Activated T-cell treated with anti-CD3 and anti-CD28 coated beads for 24 hours (primary cell): ENCODE results near the gene BAD.

Source experiments
- DNase-seq: peaks from one replicate; pipeline ENCODE4 v3.0.0-alpha.2; 2020; ENCODE audit warnings: low read depth

Gene BAD

DNA sequence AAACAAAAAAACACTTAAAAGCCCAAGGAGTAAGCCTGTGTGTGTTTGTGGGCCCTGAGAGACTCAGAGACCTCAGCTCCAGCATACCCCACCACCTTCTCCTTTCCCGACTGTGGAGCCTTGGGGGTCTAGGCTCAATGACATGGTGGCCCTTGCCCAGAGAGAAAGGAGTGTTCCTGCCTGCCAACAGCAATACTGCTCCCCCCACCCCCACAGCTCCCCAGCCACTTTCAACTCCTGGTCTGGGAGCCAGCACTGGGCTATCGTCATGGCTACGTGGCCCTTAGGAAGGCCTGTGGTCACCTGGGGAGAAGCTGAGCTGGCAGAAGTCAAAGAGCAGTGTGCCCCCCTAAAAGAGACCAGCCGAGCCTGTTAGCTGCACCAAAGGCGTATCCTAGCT is 40.4 kb downstream of the BAD start:
- DNase-seq = no peak

DNA sequence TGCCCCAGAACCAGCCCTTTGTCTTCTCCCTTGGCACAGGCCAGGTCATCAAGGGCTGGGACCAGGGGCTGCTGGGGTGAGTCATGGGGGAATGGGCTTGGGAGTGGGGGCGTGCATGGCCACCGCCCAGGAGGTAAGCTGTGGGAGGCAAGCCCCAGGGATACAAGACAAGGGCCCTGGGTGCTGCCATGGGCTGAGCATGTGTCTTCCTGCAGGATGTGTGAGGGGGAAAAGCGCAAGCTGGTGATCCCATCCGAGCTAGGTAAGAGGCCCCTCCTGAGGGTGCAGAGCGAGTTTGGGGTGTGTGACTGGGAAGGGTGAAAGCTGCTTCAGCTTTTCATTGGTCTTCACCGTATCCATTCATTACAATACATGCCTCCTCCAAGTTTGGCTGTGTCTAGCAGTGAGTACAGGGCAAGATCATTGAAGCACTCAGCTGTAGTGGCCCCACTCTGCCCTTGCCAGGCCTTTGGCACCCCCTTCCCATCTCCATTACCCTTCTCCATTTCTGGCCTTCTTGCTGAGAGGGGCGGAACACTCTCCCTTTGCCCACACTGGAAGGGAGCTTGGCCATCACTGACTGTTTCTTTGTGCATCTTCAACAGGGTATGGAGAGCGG is 41.1 kb downstream of the BAD start:
- DNase-seq = no peak

DNA sequence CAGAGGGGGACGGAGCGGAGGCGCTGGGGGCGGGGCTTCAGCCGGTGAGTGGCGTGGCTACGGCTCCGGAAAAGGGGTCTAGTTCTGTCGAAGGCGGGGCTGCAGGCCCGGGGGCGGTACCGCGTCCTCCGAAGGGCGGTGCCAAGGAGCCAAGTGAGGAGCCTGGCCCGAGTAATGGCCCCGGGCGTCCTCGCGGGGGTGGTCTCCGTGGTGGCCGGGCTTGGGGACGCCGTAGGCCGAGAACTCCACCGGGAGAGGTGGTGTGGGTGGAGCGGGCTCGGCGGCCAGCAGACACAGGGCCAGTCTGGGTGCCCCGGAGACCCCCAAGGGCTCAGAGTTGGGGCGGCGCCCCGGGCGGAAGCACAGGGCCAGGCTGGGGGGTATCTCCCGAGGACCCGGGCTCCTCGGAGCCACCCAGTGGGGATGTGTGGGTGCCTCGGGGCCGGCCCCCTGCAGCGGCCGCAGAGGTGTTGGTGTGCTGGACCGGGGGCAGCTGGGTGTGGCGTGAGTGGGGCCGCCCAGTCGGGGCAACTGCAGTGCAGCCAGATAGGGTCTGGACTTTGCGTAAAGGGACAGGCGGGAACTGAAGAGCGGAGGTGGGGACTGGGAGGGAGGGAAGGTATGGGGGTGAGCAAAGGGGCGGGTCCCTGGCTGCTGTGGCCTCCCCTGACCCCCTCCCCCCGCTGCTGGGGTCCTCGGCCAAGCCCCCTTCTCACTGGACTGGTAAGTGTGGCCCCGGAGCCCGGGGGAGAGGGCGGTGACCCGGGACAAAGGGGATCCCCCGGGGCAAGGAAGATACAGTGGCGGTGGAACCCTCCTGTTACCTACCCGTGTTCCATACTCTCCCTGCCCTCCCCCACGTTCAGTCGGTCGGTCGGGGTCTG is 42.7 kb downstream of the BAD start:
- DNase-seq = no peak

DNA sequence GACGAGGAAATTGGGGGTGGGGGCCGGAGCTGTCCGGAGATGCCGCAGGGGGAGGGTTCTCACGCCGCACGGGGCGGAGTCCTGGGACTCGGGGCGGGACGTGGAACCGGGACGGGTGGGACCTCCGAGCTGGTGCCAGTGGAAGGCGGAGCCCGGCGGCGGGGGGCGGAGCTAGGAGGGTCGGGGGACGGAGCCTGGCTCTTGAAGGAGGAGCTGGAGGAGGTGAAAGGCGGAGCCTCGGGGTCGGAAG is 43.3 kb downstream of the BAD start:
- peak; percentile 100 for DNase-seq

DNA sequence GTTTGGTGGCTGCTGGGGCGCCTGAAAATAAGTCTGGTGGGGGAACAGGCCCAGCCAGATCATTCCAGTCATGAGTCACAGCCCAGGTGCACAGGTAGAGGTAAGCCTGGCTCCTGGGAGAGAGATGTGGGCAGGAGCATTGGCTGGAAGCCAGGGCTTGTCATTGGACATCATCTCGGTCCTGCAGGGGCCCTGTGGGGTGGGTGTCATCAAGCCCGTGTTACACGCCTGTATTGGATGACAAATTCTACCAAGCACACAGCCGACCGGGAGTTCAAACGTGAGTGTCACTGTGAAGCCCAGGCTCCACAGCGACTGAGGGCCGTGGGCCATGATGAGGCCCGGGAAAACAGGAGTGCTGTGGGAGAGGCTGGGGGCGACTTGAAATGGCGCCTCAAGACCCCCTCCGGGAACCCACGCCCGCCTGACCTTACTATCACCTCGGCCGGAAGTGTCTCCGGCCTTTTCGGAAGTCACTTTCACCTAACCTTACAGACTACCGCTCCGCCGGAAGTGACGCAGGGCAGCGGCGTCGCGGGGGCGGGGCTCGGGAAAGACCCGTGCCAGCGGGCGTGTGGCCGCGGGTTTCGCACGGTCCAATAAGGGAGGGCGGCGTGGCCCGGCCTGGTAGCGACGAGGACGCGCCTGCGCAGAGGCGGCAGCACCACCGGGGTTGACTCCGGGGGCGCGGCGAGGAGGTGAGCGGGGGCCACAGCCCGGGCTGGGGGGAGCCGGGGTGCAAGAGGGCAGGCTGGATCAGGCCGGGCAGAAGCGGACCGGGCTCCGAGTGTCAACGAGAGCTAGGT is 43.8 kb downstream of the BAD start, which contains the start of gene FKBP2:
Gene FKBP2, plus strand, starts transcription at position 661 of the 806 bp plus-strand sequence. CDS start 1,293 bp downstream, outside the sequence.
- peak; percentile 98 for DNase-seq

DNA sequence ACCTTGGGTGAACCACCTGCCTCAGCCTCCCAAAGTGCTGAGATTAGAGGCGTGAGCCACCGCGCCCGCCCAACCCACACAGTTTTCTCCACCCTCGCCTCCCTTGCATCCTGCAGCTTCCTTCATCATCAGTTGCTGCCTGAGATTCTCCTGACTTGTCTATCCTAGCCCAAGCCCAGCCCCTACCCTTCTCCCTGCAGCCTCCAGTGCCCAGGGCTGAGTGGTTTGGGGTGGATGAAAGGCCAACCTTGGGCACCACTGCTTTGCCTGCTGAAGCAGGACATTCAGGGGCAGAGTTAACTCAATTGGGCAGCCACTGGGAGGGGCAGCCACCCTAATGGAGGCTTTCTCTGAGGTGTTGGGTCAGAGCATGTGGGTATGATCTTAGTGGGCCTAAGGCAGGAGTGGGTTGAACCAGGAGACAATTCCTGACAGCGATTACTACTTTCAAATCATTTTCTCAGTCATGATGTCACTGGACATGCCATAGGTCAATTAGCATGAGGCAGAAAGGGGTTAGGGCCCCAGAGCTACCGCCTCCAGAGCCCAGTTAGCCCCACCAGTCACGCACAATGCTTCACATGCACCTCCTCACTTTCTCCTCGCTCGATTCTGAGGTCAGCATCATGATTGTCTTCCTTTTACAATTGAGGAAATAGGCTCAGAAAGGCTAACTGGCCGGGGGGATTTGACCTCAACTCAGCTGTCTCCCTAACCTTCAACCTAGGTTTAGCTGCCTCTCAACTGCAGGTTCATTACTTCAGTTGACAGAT is 44.6 kb downstream of the BAD start:
- no peak for DNase-seq

DNA sequence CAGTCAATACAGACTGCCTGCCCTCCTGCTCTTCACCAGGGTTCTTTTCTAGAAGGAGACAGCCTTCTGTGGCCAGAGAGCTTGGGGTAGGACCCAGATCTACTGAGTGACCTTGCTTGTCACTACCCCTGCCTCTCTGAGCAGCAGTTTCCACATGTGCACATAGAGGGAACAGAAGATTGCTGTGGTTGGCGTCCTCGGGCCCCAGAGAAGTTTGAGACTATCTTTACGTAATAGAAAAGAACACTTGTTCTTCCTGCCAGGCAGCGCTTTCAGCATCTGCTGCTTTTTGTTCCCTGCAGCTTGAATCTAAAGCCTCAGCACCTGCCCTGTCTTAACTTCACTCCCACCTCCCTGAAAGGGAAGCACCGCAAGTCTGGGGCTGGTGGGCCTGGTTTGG is 45.5 kb downstream of the BAD start:
- no peak for DNase-seq

DNA sequence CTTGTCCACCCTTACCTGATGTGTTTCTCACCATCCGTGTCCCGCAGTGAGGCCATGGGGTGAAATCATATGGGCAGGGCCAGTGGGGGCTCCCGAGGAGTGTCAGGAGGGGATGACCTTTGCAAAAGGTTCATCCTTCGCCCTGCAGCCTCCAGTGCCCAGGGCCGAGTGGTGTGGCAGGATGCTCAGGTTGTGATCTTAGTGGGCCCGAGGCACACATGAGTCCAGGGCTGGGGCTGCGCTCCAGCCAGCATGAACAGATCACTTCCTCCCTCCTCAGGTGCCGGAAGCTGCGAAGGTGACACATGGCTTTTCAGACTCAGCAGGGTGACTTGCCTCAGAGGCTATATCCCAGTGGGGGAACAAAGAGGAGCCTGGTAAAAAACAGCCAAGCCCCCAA is 46.4 kb downstream of the BAD start:
- no peak for DNase-seq

DNA sequence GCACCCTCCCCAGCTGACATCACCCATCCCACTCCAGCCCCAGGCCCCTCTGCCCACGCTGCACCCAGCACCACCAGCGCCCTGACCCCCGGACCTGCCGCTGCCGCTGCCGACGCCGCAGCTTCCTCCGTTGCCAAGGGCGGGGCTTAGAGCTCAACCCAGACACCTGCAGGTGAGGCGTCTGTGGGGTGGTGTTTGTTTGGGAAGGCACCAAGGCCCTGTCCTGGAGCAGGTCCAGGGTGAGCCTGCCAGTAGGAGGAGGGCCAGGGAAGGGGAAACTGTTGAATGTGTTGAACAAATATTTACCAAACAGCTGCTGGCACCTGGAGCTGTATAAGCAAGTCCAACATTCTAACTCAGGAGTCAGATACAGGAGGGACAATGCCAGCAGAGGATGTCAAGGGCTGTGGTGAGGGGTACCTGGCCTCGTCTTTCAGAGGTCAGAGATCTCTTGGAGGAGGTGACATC is 46.9 kb downstream of the BAD start:
- no peak for DNase-seq

DNA sequence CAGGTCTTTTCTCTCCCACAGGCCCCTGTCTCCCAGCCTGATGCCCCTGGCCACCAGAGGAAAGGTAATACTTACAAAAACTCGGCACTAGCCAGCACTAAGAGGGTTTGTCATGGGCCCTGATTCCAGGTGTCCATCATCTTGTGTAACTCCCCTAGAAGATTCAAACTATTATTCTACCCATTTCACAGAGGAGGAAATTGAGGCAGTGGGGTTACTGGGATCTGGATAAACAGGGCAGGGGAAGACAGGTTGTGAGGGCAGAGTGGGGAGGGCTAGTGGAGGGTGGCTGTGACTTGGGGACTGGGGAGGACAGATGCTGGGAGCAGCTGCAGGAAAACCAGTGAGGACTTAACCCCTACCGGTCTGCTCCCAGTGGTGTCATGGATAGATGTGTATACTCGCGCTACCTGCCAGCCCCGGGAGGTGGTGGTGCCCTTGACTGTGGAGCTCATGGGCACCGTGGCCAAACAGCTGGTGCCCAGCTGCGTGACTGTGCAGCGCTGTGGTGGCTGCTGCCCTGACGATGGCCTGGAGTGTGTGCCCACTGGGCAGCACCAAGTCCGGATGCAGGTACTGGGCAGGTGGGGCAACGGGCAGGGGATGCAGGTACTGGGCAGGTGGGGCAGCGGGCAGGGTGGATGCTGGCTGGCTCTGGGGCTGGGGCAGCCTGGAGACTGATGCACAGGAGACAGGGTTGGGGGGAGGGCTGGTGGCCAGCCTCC is 48.9 kb downstream of the BAD start:
- no peak for DNase-seq

DNA sequence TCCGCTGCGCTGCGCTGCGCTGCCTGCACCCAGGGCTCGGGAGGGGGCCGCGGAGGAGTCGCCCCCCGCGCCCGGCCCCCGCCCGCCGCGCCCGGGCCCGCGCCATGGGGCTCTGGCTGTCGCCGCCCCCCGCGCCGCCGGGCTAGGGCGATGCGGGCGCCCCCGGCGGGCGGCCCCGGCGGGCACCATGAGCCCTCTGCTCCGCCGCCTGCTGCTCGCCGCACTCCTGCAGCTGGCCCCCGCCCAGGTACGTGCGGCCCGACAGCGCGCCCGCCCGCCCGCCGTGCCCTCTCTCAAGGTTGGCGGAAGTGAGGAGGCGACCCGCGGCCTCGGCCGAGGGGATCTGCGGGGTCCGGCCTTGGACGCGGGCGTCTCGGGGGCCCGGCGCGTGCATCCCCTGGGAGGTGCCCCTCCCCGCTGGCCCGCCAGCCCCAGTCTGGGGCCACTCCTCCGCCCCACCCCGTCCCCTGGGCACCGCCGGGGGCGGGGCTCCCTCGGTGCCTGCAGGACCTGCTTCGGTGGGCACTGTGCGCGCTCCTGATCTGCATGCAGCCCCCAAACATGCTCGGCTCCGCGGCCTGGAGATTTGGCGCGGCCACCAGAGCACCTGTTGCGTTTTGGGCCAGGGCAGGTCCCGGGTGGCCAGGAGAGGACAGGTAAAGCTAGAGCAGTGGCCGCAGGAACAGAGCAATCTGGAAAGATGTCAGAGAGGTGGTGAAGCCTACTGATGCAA is 49.7 kb downstream of the BAD start:
- no peak for DNase-seq

DNA sequence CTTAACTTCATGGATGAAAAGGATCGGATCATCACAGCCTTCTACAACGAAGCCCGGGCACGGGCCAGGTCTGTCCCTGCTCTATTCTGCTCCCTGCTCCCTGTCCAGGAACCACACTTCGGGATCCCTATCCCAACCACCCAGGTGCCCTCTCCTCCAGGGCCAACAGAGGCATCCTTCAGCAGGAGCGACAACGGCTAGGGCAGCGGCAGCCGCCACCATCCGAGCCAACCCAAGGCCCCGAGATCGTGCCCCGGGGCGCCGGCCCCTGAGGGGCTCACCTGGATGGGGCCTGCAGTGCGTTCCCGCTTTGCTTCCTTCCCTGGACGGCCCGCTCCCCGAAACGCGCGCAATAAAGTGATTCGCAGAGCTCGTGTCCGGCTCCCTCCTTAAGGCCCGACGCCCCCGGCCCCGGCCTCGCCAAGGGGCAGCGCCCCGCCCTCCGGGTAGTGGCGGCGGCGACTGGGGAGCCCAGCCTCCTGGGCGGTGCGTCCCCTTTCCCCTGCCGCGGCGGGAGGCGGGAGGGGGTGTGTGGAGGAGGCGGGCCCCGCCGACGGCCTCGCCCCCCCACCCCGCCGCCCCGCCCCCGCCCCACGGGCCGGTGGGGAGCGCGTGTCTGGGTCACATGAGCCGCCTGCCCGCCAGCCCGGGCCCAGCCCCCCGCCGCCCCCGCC is 50.4 kb downstream of the BAD start, which contains the start of gene VEGFB:
Gene VEGFB, plus strand, starts transcription at position 672 of the 674 bp plus-strand sequence. CDS start 250 bp downstream, outside the sequence.
- DNase-seq = peak; percentile 64

DNA sequence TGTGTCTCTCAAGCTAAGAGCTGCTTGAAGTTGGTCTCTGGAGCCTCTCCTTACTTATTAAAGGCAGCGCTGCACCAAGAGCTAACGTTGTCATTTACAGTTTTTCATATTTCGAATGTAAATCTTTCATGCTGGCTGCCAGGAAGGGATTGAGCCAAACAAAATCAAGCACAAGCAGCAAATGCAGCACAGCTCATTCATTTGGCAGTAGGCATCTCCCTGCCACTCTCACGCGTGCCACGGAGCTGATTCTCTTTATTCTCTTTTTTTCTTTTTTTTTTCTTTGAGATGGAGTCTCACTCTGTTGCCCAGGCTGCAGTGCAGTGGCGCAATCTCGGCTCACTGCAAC is 51.5 kb downstream of the BAD start:
- no peak for DNase-seq

DNA sequence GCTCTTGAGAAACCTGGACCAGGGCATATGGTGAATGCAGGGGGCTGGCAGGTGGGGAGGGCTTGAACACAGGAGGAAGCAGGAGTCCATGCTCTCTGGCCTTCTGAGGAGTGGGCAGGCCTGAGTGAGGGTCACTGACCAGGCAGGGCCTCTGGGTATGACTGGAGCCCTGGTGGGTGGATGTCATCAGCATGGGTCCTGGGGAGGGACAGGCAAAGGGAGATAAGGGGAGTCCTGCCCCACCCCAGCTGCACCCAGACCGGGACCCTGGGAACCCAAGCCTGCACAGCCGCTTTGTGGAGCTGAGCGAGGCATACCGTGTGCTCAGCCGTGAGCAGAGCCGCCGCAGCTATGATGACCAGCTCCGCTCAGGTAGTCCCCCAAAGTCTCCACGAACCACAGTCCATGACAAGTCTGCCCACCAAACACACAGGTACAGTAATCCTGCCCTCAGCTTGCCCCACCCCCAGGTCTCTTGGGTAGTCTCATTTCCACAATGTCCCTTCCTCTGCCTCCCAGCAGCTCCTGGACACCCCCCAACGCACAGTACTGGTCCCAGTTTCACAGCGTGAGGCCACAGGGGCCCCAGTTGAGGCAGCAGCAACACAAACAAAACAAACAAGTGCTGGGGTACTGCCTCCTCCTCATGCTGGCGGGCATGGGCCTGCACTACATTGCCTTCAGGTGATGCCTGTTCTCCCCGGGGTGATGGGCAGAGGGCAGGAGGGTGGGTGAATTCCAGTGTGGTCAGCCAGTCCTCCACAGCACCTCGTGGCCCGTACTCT is 52.1 kb downstream of the BAD start:
- no peak for DNase-seq

DNA sequence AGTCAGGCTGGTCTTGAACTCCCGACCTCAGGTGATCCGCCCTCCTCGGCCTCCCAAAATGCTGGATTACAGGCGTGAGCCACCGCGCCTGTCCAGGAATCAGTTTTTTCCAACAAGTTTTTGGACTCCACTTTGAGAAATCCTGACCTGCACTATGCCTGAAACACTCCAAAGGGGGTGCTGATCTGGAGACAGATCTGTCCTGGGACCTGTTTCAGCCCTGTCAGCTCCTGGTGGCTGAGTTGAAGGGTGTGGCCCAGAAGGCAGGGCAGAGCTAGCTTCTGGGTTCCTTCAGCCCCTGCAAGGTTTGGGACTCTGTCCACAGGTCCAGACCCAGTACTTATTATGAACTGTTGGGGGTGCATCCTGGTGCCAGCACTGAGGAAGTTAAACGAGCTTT is 52.9 kb downstream of the BAD start:
- no peak for DNase-seq

DNA sequence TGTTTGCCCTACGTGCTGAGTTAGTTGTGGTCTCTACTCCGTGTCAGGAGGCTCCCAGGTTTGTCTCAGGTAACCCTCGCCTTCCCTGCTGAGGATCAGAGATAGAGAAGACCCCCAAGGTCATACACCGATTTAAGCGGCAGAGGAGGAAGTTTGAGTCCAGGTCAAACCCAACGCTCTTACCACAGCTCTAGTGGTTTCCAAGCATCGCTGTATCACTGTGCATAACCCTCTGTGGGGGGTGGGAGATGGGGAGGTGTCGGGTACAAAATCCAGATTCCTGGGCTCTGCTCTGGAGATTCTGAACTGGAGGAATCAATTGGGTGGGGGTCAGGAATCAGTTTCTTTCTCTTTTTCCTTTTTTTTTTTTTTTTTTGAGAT is 53.5 kb downstream of the BAD start:
- DNase-seq = no peak

DNA sequence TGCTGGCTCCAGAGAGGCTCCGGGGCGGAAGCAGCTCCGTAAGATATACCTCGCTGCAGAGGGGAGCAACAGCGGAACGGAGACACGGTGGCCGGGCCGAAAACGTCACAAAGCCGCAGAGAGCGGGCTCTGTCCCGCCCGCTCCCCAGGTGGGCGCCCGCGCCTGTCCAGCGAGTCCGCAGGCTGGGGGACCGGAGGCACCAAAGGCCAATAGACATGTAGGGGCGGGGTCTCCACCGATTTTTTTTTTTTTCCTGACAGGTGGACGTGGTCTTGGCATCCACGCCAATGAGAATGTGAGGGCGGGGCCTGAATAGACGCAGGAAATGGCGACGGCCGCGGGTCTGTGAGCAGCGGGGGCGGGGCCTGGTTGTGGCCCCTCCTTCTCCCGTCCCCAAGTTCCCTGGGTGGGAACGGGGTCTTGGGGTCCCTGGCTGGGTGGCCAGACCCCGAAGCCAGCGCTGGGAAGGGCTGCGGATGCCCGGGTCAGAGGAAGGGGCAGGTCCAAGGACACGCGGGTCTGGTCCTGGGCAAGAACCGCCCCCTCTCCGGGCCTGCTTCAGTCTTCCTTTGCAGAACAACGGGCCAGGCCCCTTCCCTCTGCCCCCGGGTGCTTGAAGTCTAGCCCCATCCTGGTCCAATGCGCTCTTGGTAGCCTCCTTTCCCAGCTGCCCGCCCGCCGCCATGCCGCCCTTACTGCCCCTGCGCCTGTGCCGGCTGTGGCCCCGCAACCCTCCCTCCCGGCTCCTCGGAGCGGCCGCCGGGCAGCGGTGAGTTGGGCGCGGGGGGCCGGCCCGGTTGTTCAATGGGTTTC is 54.1 kb downstream of the BAD start, which contains the start of gene DNAJC4:
Gene DNAJC4, plus strand, starts transcription at position 378 of the 814 bp plus-strand sequence. Its CDS starts 307 bp downstream, at position 685.
- peak; percentile 85 for DNase-seq

DNA sequence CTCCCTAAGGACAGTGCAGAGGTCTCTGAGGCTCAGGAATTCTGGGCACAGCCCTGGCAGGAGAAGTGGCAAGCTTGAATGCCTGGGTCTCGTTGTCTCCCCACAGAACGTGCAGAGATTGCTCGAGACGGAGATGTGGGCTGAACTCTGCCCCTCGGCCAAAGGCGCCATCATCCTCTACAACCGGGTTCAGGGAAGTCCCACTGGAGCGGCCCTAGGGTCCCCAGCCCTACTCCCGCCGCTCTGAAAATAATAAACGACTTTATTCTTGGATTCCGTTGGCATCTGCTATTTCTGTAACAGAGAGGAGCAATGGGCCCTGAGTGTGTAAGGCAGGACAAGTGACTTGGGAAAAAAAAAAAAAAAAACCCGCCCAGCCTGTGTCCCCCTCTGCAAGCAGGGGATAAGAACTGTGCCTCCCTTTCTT is 54.7 kb downstream of the BAD start:
- DNase-seq = no peak
